Measurements from ENCODE around the gene BEND7.

BEND7 gene

DNA sequence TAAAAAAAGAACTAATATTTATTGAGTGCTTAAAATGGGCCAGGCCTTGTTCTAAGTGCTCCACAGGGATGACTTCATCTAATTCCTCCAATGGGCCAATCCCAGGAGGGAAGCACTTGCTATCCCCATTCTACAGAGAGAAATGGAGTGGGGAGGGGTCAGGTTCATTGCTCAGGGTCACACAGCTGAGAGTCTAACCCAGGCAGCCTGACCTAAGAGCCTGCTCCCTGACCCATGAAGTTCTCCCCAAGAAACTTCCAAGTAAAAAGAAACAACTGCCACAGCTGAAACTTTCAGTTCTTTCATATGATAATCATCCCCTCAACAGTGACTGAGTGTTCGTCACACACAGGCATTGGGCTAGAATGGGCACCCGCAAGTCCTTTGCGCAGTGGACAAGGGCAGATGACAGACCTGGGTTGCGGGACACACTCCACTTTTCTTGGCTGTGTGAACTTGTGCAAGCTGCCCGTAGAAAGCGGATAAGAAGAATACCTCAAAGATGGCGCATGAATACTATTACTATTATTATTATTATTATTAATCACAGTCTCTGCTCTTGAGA lies 39.7 kb downstream of the BEND7 start:
- Histone ChIP-seq H3K27me3 (ENCODE audit: insufficient read depth, low read length) (no peaks in the 10 kb centered on the region), H3K4me1 (ENCODE audit: insufficient read depth, low read length) (peaks cover 18% of the 10 kb centered on the region), H3K9me3 (ENCODE audit: low read length) (no peaks in the 10 kb centered on the region), H3K36me3 (ENCODE audit: insufficient read depth, low read length) (peaks cover 11% of the 10 kb centered on the region), H3K4me3 (ENCODE audit: low read length) (no peak overlapping the region), H2AFZ (ENCODE audit: low read depth, low read length) (no peak overlapping the region)

DNA sequence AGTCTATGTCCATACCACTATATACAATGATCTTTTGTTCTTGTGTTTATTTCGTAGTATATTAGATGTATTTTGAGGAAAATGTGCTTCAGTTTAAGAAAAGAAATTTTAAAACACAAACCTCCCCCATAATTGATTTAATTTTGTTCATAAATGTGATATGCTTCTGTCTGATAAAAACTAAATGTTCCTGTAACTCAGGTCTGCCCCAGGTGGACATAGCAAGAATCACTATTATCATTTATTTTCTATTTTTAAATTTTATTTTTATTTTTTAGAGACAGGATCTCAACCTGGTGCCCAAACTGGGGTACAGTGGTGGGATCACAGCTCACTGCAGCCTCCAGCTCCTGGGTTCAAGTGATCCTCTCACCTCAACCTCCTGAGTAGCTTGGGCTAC lies 43.2 kb downstream of the BEND7 start:
- Histone ChIP-seq H3K4me1 (ENCODE audit: insufficient read depth, low read length) (peaks cover 18% of the 10 kb centered on the region), H3K9me3 (ENCODE audit: low read length) (no peaks in the 10 kb centered on the region), H3K27me3 (ENCODE audit: insufficient read depth, low read length) (no peaks in the 10 kb centered on the region), H2AFZ (ENCODE audit: low read depth, low read length) (no peak overlapping the region), H3K36me3 (ENCODE audit: insufficient read depth, low read length) (peaks cover 14% of the 10 kb centered on the region), H3K4me3 (ENCODE audit: low read length) (no peak overlapping the region)

DNA sequence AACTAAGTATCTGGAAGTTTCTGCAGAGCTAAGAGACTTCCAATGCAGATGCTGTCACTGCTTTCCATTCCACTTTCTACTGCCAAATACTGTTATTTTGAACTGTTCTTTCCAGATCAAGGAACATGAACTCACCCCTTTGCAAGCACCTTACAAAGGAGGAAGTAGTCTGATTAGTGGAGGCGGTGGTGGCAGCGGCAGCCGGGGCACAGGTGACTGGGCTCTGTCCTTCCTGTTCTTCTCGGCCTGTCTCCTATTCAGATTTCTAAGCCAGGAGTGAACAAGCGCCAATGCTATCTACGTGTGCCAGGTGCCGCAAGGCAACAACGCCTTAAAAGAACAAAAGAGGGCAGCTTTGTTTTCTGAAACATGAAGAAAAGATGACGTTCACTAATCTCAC lies 44.9 kb downstream of the BEND7 start:
- H2AFZ ChIP-seq (ENCODE audit: low read depth, low read length), result no peak overlapping the region
- H3K36me3 ChIP-seq (ENCODE audit: insufficient read depth, low read length), result peaks cover 18% of the 10 kb centered on the region
- H3K4me3 ChIP-seq (ENCODE audit: low read length), result no peak overlapping the region
- H3K9me3 ChIP-seq (ENCODE audit: low read length), result no peaks in the 10 kb centered on the region
- H3K4me1 ChIP-seq (ENCODE audit: insufficient read depth, low read length), result peaks cover 8% of the 10 kb centered on the region
- no peaks in the 10 kb centered on the region for H3K27me3 ChIP-seq (ENCODE audit: insufficient read depth, low read length)

DNA sequence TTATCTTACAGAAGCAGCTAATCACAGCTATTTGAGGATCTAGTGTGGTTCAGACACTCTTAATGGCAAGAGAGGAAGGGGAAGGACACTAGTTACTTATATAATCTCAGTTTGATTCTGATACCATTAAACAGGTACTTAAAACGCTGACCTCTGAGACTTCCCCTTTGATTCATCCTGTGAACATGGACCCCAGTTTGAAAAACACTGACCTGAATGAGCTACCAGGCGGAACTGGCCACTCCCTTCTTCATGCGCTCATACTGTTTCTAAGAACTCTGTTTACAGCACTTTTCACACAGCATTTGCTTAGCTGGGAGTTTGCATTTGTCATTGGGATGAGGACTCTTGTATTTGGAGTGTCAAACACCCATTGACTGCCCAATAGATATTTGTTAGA lies 45.7 kb downstream of the BEND7 start:
- no peak overlapping the region for H3K4me3 ChIP-seq (ENCODE audit: low read length)
- H3K9me3 ChIP-seq (ENCODE audit: low read length), result no peaks in the 10 kb centered on the region
- no peak overlapping the region for H2AFZ ChIP-seq (ENCODE audit: low read depth, low read length)
- H3K4me1 ChIP-seq (ENCODE audit: insufficient read depth, low read length), result no peaks in the 10 kb centered on the region
- peaks cover 18% of the 10 kb centered on the region for H3K36me3 ChIP-seq (ENCODE audit: insufficient read depth, low read length)
- H3K27me3 ChIP-seq (ENCODE audit: insufficient read depth, low read length), result no peaks in the 10 kb centered on the region

DNA sequence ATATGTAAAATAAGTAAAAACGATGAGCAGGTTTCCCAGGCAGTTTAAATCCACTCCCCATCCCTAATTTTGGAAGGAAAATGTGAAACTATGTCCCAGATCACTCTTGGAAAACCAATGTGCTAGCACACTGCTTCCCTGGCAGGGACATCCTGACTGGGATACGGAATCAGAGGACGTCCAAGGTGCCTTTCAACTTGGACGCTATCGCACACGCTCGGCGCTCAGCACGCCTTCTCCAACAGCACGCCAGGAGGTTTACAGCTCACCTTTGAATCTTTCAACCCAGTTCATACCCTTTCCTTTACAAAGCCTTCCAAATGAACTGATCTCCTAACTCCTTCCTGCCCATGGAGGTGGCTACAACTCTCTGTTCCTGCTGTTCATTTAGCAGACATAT lies 47.1 kb downstream of the BEND7 start:
- Histone ChIP-seq H3K4me1 (ENCODE audit: insufficient read depth, low read length) (no peaks in the 10 kb centered on the region), H3K9me3 (ENCODE audit: low read length) (no peaks in the 10 kb centered on the region), H3K36me3 (ENCODE audit: insufficient read depth, low read length) (peaks cover 18% of the 10 kb centered on the region), H3K4me3 (ENCODE audit: low read length) (no peak overlapping the region), H3K27me3 (ENCODE audit: insufficient read depth, low read length) (no peaks in the 10 kb centered on the region), H2AFZ (ENCODE audit: low read depth, low read length) (no peak overlapping the region)

DNA sequence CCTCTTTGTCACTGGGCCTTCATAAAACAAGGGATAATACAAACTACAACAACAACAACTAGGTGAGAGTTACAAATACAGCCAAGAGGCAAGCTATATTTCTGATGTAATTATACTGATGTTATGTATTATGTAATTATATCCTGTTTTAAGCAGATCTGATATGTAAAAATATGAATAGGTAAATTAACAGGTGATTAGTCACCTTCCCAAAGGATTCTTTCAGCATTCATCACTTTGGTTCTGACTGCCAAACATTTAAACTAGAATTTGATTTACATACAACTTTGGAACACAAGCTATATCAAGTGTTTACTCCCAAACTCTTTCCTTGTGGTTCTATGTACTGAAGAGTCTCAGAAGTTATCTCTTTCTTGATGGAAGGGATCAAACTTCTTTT lies 53.7 kb downstream of the BEND7 start:
- Histone ChIP-seq H3K36me3 (ENCODE audit: insufficient read depth, low read length) (peaks cover 16% of the 10 kb centered on the region), H3K9me3 (ENCODE audit: low read length) (peaks cover 12% of the 10 kb centered on the region), H3K27me3 (ENCODE audit: insufficient read depth, low read length) (no peaks in the 10 kb centered on the region), H3K4me3 (ENCODE audit: low read length) (no peak overlapping the region), H3K4me1 (ENCODE audit: insufficient read depth, low read length) (no peaks in the 10 kb centered on the region), H2AFZ (ENCODE audit: low read depth, low read length) (no peak overlapping the region)

DNA sequence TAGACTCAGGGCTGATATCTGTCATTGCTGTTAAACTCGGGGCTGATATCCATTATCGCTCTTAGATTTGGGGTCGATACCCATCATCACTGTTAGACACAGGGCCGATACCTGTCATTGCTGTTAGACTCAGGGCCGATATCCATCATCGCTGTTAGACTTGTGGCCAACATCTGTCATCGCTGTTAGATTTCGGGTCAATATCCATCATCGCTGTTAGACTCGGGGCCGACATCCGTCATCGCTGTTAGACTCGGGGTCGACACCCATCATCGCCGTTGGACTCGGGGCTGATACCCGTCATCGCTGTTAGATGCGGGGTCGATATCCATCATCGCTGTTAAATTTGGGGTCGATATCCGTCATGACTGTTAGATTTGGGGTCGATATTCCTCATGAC lies 54.8 kb downstream of the BEND7 start:
- Histone ChIP-seq H3K4me3 (ENCODE audit: low read length) (no peak overlapping the region), H3K9me3 (ENCODE audit: low read length) (peaks cover 12% of the 10 kb centered on the region), H3K4me1 (ENCODE audit: insufficient read depth, low read length) (no peaks in the 10 kb centered on the region), H2AFZ (ENCODE audit: low read depth, low read length) (no peak overlapping the region), H3K27me3 (ENCODE audit: insufficient read depth, low read length) (no peaks in the 10 kb centered on the region), H3K36me3 (ENCODE audit: insufficient read depth, low read length) (peaks cover 14% of the 10 kb centered on the region)

DNA sequence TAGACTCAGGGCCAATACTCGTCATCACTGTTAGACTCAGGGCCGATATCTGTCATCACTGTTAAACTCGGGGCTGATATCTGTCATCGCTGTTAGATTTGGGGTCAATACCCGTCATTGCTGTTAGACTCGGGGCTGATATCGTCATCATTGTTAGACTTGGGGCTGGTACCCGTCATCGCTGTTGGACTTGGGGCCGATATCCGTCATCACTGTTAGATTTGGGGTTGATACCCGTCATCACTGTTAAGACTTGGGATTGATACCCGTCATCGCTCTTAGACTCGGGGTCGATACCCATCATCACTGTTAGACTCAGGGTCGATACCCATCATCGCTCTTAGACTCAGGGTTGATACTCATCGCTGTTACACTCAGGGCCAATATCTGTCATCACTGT lies 56.5 kb downstream of the BEND7 start:
- peaks cover 14% of the 10 kb centered on the region for H3K36me3 ChIP-seq (ENCODE audit: insufficient read depth, low read length)
- no peak overlapping the region for H2AFZ ChIP-seq (ENCODE audit: low read depth, low read length)
- H3K27me3 ChIP-seq (ENCODE audit: insufficient read depth, low read length), result no peaks in the 10 kb centered on the region
- H3K9me3 ChIP-seq (ENCODE audit: low read length), result peaks cover 12% of the 10 kb centered on the region
- no peak overlapping the region for H3K4me3 ChIP-seq (ENCODE audit: low read length)
- H3K4me1 ChIP-seq (ENCODE audit: insufficient read depth, low read length), result no peaks in the 10 kb centered on the region

DNA sequence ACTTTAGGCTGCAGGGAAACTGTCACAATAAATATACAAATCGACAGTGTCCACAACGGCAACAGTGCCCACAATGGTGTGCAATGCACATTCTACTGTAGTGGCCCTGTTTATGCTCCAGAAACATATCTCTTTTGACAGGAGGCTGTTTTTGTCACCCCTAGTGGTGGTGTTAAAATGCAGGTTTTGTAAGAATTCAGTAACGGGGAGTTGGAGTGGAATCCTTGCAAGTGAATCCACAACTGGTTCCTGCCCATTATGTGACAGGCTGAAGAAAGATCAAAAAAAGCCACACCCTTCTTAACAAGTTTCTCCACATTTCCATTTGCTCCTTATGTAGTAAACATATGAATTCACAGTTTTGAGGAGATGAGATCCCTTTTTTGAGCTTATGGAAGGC lies 58.5 kb downstream of the BEND7 start:
- Histone ChIP-seq H3K4me3 (ENCODE audit: low read length) (no peak overlapping the region), H3K27me3 (ENCODE audit: insufficient read depth, low read length) (no peaks in the 10 kb centered on the region), H3K9me3 (ENCODE audit: low read length) (peaks cover 12% of the 10 kb centered on the region), H3K4me1 (ENCODE audit: insufficient read depth, low read length) (no peaks in the 10 kb centered on the region), H2AFZ (ENCODE audit: low read depth, low read length) (no peak overlapping the region), H3K36me3 (ENCODE audit: insufficient read depth, low read length) (peaks cover 14% of the 10 kb centered on the region)

DNA sequence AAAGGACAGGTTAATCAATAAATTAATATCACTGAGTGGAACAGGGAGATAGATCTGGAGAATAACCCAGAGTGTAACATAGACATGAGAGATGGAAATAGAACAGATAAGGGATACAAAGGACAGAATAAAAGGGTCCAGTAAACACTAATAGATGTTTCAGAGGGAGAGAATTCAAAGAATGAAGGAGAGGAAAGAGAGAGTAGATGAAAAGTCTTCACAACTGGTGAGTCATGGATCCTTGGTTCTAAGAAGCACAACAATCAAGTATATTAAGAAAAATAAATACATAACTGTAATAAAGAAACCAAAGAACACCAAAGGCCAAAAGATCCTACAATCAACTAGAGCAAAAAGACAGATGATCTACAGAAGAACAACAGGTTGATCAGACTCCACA lies 66.3 kb downstream of the BEND7 start:
- Histone ChIP-seq H3K36me3 (ENCODE audit: insufficient read depth, low read length) (no peaks in the 10 kb centered on the region), H3K4me3 (ENCODE audit: low read length) (no peak overlapping the region), H2AFZ (ENCODE audit: low read depth, low read length) (no peak overlapping the region), H3K27me3 (ENCODE audit: insufficient read depth, low read length) (no peaks in the 10 kb centered on the region), H3K9me3 (ENCODE audit: low read length) (no peaks in the 10 kb centered on the region), H3K4me1 (ENCODE audit: insufficient read depth, low read length) (no peaks in the 10 kb centered on the region)

DNA sequence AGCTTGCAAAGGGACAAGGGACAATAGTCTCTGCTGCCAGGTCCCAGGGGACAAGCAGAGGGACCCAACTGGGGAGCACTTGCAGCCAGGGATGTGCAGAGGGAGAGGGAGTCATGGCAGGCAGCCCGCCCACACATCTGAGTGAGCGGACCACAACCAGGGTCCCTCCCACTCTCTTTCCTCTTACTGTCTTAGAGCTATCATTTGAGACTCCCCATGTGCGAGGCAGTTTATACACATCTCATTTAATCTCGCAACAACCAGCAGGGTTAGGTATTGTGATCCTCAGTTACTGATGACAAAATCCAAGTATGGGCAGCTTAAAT lies 70.2 kb downstream of the BEND7 start:
- H3K9me3 ChIP-seq (ENCODE audit: low read length), result peaks cover 4% of the 10 kb centered on the region
- no peaks in the 10 kb centered on the region for H3K36me3 ChIP-seq (ENCODE audit: insufficient read depth, low read length)
- H2AFZ ChIP-seq (ENCODE audit: low read depth, low read length), result no peak overlapping the region
- no peaks in the 10 kb centered on the region for H3K4me1 ChIP-seq (ENCODE audit: insufficient read depth, low read length)
- no peak overlapping the region for H3K4me3 ChIP-seq (ENCODE audit: low read length)
- no peaks in the 10 kb centered on the region for H3K27me3 ChIP-seq (ENCODE audit: insufficient read depth, low read length)

DNA sequence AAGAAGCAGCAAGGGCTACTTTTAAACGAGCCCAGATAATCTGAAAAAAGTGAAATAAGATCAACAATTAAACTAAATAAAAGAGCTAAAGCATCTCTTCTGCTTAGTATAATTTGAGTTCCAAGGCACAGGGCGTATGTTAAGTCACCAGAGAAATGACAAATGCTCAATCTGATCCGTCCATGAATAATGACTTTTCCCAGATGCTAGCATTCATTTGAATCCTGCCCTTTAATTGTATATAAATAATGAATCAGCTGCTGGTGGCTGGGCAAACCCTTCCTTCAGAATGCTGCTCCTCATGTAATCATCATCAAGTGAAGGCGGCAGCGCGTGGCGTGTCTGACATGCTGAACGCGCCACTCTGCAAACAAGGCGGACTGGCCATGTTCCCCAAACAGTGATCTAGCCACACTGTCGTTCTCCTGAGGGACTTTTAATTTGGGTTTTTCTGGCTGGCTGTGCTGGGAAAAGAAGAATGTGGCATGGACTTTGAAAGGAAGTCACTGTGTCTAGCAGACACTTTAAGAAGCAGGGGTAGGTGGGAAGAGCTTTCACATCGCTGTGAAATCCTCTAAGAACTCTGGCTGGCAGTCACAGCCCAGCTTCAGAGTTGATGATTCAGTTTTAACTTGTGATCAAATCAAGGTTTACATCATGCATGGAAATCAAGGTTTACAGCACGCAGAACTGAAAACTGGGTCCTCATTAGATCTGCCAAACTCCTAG lies 70.7 kb downstream of the BEND7 start:
- Histone ChIP-seq H3K4me3 (ENCODE audit: low read length) (no peak overlapping the region), H3K4me1 (ENCODE audit: insufficient read depth, low read length) (no peaks in the 10 kb centered on the region), H3K27me3 (ENCODE audit: insufficient read depth, low read length) (no peaks in the 10 kb centered on the region), H3K9me3 (ENCODE audit: low read length) (peaks cover 4% of the 10 kb centered on the region), H2AFZ (ENCODE audit: low read depth, low read length) (no peak overlapping the region), H3K36me3 (ENCODE audit: insufficient read depth, low read length) (no peaks in the 10 kb centered on the region)

DNA sequence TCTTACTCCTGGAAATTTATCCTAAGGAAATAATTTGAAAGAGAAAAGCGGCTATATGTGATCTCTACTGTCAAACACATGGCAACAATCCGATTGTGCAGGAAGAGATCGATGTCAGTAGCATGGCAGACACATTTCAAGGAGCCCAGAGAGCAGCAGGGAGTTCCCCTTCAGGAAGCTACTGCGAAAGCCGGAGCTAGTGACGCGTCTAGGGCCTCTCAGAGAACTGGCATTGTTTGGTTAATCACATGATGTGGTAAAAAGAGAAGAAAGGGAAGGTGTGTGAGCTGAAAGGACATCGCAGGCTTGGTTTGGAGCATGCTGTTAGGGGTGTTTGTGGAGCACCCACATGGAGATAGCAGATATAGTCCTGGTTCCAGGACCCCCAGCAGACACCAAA lies 74.9 kb downstream of the BEND7 start:
- Histone ChIP-seq H3K27me3 (ENCODE audit: insufficient read depth, low read length) (no peaks in the 10 kb centered on the region), H3K9me3 (ENCODE audit: low read length) (peaks cover 4% of the 10 kb centered on the region), H3K4me1 (ENCODE audit: insufficient read depth, low read length) (no peaks in the 10 kb centered on the region), H3K4me3 (ENCODE audit: low read length) (no peak overlapping the region), H2AFZ (ENCODE audit: low read depth, low read length) (no peak overlapping the region), H3K36me3 (ENCODE audit: insufficient read depth, low read length) (peaks cover 5% of the 10 kb centered on the region)

DNA sequence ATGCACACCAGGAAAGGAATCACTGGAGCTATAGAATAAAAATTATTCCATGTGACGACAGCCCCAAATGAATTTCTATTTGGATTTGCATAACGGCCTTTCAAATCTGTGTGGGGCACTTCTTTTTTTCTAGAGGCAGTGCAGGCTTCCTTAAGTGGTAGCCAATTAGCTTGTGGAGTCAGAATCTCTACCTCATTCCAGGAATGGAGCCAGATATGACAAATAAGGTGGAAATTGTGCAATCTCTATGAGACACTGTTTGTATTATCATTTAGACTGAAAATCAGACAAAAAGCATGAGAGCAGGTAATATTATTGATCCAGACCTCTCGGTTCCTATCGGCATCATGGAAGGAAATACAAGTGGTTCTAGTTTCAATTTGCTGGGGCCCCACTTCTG lies 78.7 kb downstream of the BEND7 start:
- no peaks in the 10 kb centered on the region for H3K27me3 ChIP-seq (ENCODE audit: insufficient read depth, low read length)
- H3K4me1 ChIP-seq (ENCODE audit: insufficient read depth, low read length), result peaks cover 11% of the 10 kb centered on the region
- H2AFZ ChIP-seq (ENCODE audit: low read depth, low read length), result no peak overlapping the region
- no peak overlapping the region for H3K4me3 ChIP-seq (ENCODE audit: low read length)
- H3K36me3 ChIP-seq (ENCODE audit: insufficient read depth, low read length), result peaks cover 15% of the 10 kb centered on the region
- H3K9me3 ChIP-seq (ENCODE audit: low read length), result peaks cover 6% of the 10 kb centered on the region

Data from neuron (in vitro differentiated cells).